WTC11 (cell line): Measurements from ENCODE around the gene PRTFDC1. TPM values are rescaled to one million over a fixed set of nuclear protein-coding genes. Genes with fewer than 3 reads are reported as not detected.

Experiments
- ATAC-seq: fragments of 200-7000 bp; cut with Tn5 transposase; 2 replicates; pipeline ENCODE4 v1.10.0; 2021; ENCODE audit warnings: mild to moderate bottlenecking, moderate library complexity
- CTCF ChIA-PET: fragments of 300-600 bp; sonication (Branson Sonifier 250); formaldehyde crosslinking; loops from one replicate; lab custom pipeline; 2021; ENCODE audit warnings: antibody characterized with exemption; lab: Charles Lee
- POLR2A ChIA-PET: fragments of 350-600 bp; sonication (Branson Sonifier 250); formaldehyde crosslinking; loops from one replicate; lab custom pipeline; 2021; ENCODE audit warnings: antibody characterized with exemption; lab: Charles Lee
- DNase-seq: peaks from one replicate; pipeline ENCODE4 v3.0.0; 2021; ENCODE audit warnings: low spot score
- H3K27ac Mint-ChIP-seq: 2 replicates; pipeline ENCODE4 v1.8.0; 2021; ENCODE audit warnings: mixed read lengths
- H3K27me3 Mint-ChIP-seq: 2 replicates; pipeline ENCODE4 v1.8.0; 2021; ENCODE audit warnings: low read depth, mild to moderate bottlenecking, moderate library complexity, mixed read lengths
- H3K36me3 Mint-ChIP-seq: 2 replicates; pipeline ENCODE4 v1.8.0; 2021; ENCODE audit warnings: mixed read lengths
- H3K4me1 Mint-ChIP-seq: 2 replicates; pipeline ENCODE4 v1.8.0; 2022; ENCODE audit warnings: mixed read lengths
- H3K4me3 Mint-ChIP-seq: 2 replicates; pipeline ENCODE4 v1.8.0; 2021; ENCODE audit warnings: mild to moderate bottlenecking, moderate library complexity, mixed read lengths
- H3K9me3 Mint-ChIP-seq: 2 replicates; pipeline ENCODE4 v1.8.0; 2021; ENCODE audit warnings: mixed read lengths
- ARID4B ChIP-seq: sonication (generic); formaldehyde crosslinking; IDR thresholded peaks from 2 replicates; pipeline ENCODE4 v1.8.0; 2023; ENCODE audit warnings: missing genetic modification reagents, mild to moderate bottlenecking, borderline replicate concordance
- EMX1 ChIP-seq: fragments of 250-450 bp; sonication (Bioruptor Pico); IDR thresholded peaks from 2 replicates; pipeline ENCODE4 v1.8.0; 2021; ENCODE audit warnings: mild to moderate bottlenecking
- ETV6 ChIP-seq: sonication (generic); formaldehyde crosslinking; IDR thresholded peaks from 2 replicates; pipeline ENCODE4 v1.8.1; 2022; ENCODE audit warnings: mild to moderate bottlenecking, missing genetic modification reagents
- FOXK1 ChIP-seq: sonication (generic); formaldehyde crosslinking; IDR thresholded peaks from 2 replicates; pipeline ENCODE4 v1.8.0; 2022; ENCODE audit warnings: mild to moderate bottlenecking, moderate library complexity, missing genetic modification reagents
- FOXP4 ChIP-seq: sonication (generic); formaldehyde crosslinking; IDR thresholded peaks from 2 replicates; pipeline ENCODE4 v1.8.0; 2022; ENCODE audit warnings: mild to moderate bottlenecking, missing genetic modification reagents
- IRF1 ChIP-seq: sonication (generic); formaldehyde crosslinking; IDR thresholded peaks from 2 replicates; pipeline ENCODE4 v1.8.0; 2023; ENCODE audit warnings: missing genetic modification reagents
- MAX ChIP-seq: sonication (generic); formaldehyde crosslinking; IDR thresholded peaks from 2 replicates; pipeline ENCODE4 v1.8.0; 2022; ENCODE audit warnings: mild to moderate bottlenecking, missing genetic modification reagents
- MLX ChIP-seq: sonication (generic); formaldehyde crosslinking; IDR thresholded peaks from 2 replicates; pipeline ENCODE4 v1.8.1; 2023; ENCODE audit warnings: mild to moderate bottlenecking, missing genetic modification reagents, moderate library complexity
- OVOL2 ChIP-seq: fragments of 250-450 bp; sonication (Bioruptor Pico); IDR thresholded peaks from 2 replicates; pipeline ENCODE4 v1.9.0; 2021; ENCODE audit warnings: mild to moderate bottlenecking, borderline replicate concordance
- PRDM15 ChIP-seq: sonication (generic); formaldehyde crosslinking; IDR thresholded peaks from 2 replicates; pipeline ENCODE4 v1.8.0; 2022; ENCODE audit warnings: missing genetic modification reagents
- ZNF425 ChIP-seq: fragments of 250-450 bp; sonication (Bioruptor Pico); conservative IDR thresholded peaks from 2 replicates; pipeline ENCODE4 v1.9.0; 2021; ENCODE audit warnings: mild to moderate bottlenecking
- ZNF532 ChIP-seq: fragments of 250-450 bp; sonication (Bioruptor Pico); IDR thresholded peaks from 2 replicates; pipeline ENCODE4 v1.9.0; 2021; ENCODE audit warnings: mild to moderate bottlenecking, borderline replicate concordance
- total RNA-seq: library from RNA; stranded (reverse); gene quantifications from 3 replicates; pipeline ENCODE4 v1.2.3, GENCODE V29; 2021

The PRTFDC1 gene
- total RNA-seq, 1 experiment from 2014 or later = 6.1 TPM

- CTCF ChIA-PET = interaction anchor here (2.1 kb wide), 1 partner anchor 240 kb away, joined by 6 read pairs; no protein-coding TSS in a partner anchor
Measured at GRCh38 chr10:24857031-24857725, 95.2 kb downstream of the PRTFDC1 start.

More at GRCh38 chr10:24857031-24857725, 95.2 kb downstream of the PRTFDC1 start:
- TF ChIP-seq ARID4B (CRISPR knock-in tag) (no peak), OVOL2 (CRISPR knock-in tag) (no peak), MLX (CRISPR knock-in tag) (no peak), EMX1 (CRISPR knock-in tag) (no peak), ZNF532 (CRISPR knock-in tag) (no peak), IRF1 (CRISPR knock-in tag) (no peak), ETV6 (no peak), MAX (CRISPR knock-in tag) (no peak), FOXK1 (CRISPR knock-in tag) (no peak), PRDM15 (no peak), ZNF425 (no peak), FOXP4 (CRISPR knock-in tag) (no peak)
- H3K4me3 Mint-ChIP-seq = no peak overlapping the region
- H3K36me3 Mint-ChIP-seq = no peaks in the 10 kb centered on the region
- H3K9me3 Mint-ChIP-seq = no peaks in the 10 kb centered on the region
- no peak for DNase-seq
- H3K27me3 Mint-ChIP-seq = no peaks in the 10 kb centered on the region; the same call in 1 of the 2 replicates
- no peak for ATAC-seq
- POLR2A ChIA-PET = interaction anchor here (1.2 kb wide), 1 partner anchor 10 kb away, joined by 3 read pairs; no protein-coding TSS in a partner anchor
- H3K27ac Mint-ChIP-seq = no peak overlapping the region
- peaks cover 32% of the 10 kb centered on the region for H3K4me1 Mint-ChIP-seq
